Heart left ventricle (tissue), 16 donors: ENCODE results near the gene ZNF664. TPM values are rescaled to one million over a fixed set of nuclear protein-coding genes. Genes with fewer than 3 reads are reported as not detected.

ENCODE experiments used
- ATAC-seq, 4 donors: fragments of 200-7000 bp; cut with Tn5 transposase; one replicate each; pipeline ENCODE4 v1.9.1; 2020 to 2022; ENCODE audit warnings: moderate library complexity in 4 of 4, mild to moderate bottlenecking in 3 of 4, moderate number of reproducible peaks in 1 of 4
- DNase-seq, 5 donors: peaks; one replicate each; pipeline ENCODE4 v3.0.0-alpha.2; 2020
- H3K27ac ChIP-seq, 12 donors: fragments of 200-600 bp; sonication (generic) in 4 of 12; one replicate each; pipeline versions ENCODE4 v1.5.0 to v1.8.0; 2016 to 2022; ENCODE audit warnings: mild to moderate bottlenecking in 2 of 12
- H3K27me3 ChIP-seq, 9 donors: fragments of 200-600 bp; sonication (generic) in 2 of 9; one replicate each; pipeline versions ENCODE4 v1.5.1 to v1.8.0; 2016 to 2022; ENCODE audit warnings: mild to moderate bottlenecking in 3 of 9
- H3K36me3 ChIP-seq, 9 donors: fragments of 200-600 bp; sonication (generic) in 2 of 9; one replicate each; pipeline versions ENCODE4 v1.5.0 to v1.8.0; 2018 to 2022; ENCODE audit warnings: mild to moderate bottlenecking in 2 of 9
- H3K4me1 ChIP-seq, 12 donors: fragments of 200-600 bp; sonication (generic) in 4 of 12; one replicate each; pipeline versions ENCODE4 v1.5.0 to v1.8.0; 2016 to 2022; ENCODE audit warnings: mild to moderate bottlenecking in 3 of 12
- H3K4me3 ChIP-seq, 12 donors: fragments of 200-600 bp; sonication (generic) in 4 of 12; one replicate each; pipeline versions ENCODE4 v1.5.0 to v1.8.0; 2017 to 2022; ENCODE audit warnings: mild to moderate bottlenecking in 9 of 12, moderate library complexity in 4 of 12
- H3K9me3 ChIP-seq, 12 donors: fragments of 200-600 bp; sonication (generic) in 4 of 12; one replicate each; pipeline versions ENCODE4 v1.5.0 to v1.8.0; 2016 to 2022; ENCODE audit warnings: mild to moderate bottlenecking in 1 of 12
- CTCF ChIP-seq, 12 donors: fragments of 200-600 bp; sonication (generic) in 4 of 12; IDR thresholded peaks; one replicate each; pipeline versions ENCODE4 v1.5.0 to v1.8.0; 2018 to 2022; ENCODE audit warnings: antibody characterized with exemption in 12 of 12, mild to moderate bottlenecking in 5 of 12
- POLR2A ChIP-seq, 2 donors: fragments of 450-650 bp; IDR thresholded peaks; one replicate each; pipeline ENCODE4 v1.6.1; 2017; ENCODE audit warnings: antibody characterized with exemption in 2 of 2, mild to moderate bottlenecking in 2 of 2, moderate library complexity in 2 of 2
- WGBS, 4 donors: extraction: QIAGEN DNeasy Blood & Tissue Kit in 2 of 4; methylation state at CpG; one replicate each; pipeline versions ENCODE4 v1.1.5 to v1.1.7; 2013 to 2018; 5-methylcytosine and 5-hydroxymethylcytosine counted together
- intact Hi-C, 10 donors: fragments of 100-400 bp; cut with DNase I; formaldehyde crosslinking; loops; one replicate each; pipeline versions ENCODE4 v1.11.1 to v1.14.2; 2022
- polyA plus RNA-seq, 2 donors: library from polyadenylated mRNA; stranded (reverse); fragments of 200-250 nt; gene quantifications; one replicate each; pipeline ENCODE4 v1.2.3, GENCODE V29; 2013
- total RNA-seq, 9 donors: library from RNA; depleted of rRNA in 2 of 9; stranded (reverse); fragments of >200 nt in 2 of 9; fragmentation: NEBNext Ultra II Directional in 3 of 9; extraction: Animal tissue kit (Norgen Biotek cat#: 25700) in 3 of 9; gene quantifications; one replicate each; pipeline versions ENCODE4 v1.1.0 to v1.2.4, GENCODE V29; 2016 to 2023
- donor health status: ischemic (EF 13 %, LVEDD 7.1; RV severe dilation, severe dysfunction).
- donor health status: healthy with polysubstance abuse.
- donor health status: DM: no; HTN: yes; CAD: no.
- donor health status: DM: no; HTN: no; CAD: no.
- donor health status: ischemic (EF 25% LVEDD 6.9; RV normal size, moderate dysfunction).
- donor health status: ischemic (EF 25% LVEDD 5.7; RV mildly dilated, moderate dysfunction).
- donor health status: healthy.
- donor health status: DM: yes; HTN: yes; CAD: no.
- donor health status: ischemic (EF 35%, LVEDD 5.7; RV mildly dilated, moderate dysfunction).
- donor health status: nonischemic (EF 11% LVEDD 7.7; RV severe dilation, severe dysfunction).
- donor health status: DM: yes; HTN: yes; CAD: no.
- donor health status: PGD.
- donor health status: ischemic (EF 29% LVEDD 5.4; RV normal size, mild dysfunction).
- donor health status: nonischemic (EF 23%, LVEDD 6.1; RV moderate dilation, normal function).

ZNF664 gene
- total and polyA plus RNA-seq, 11 donors, result 43.1 to 104 (median 73.3) TPM

GRCh38 chr12:124002021-124002644 lies 29.1 kb downstream of the ZNF664 start:
- DNase-seq (no peak), ATAC-seq (peak; percentile 57 to 83 (median 62))
- Histone ChIP-seq H3K27me3 (no peaks in the 10 kb centered on the region), H3K9me3 (no peaks in the 10 kb centered on the region), H3K27ac (peak overlapping the region in 1 of 12 donors; percentile 7), H3K4me3 (no peak overlapping the region), H3K4me1 (peaks cover 0 to 70% (median 23%) of the 10 kb centered on the region in 12 donors), H3K36me3 (peaks cover 0 to 56% (median 25%) of the 10 kb centered on the region in 9 donors)
- 70 to 76% (median 71%) methylated on average over 6 of the region's 6 CpGs for WGBS, 4 donors
- no peak for TF ChIP-seq POLR2A (IDR thresholded peaks at IDR 0.05)
- TF ChIP-seq CTCF (IDR thresholded peaks at IDR 0.05), result no peak
- intact Hi-C loops, result no loop called here

- ATAC-seq, result no peak
Observed at GRCh38 chr12:124002654-124003053, 29.6 kb downstream of the ZNF664 start.

GRCh38 chr12:124004233-124004875 lies 31.3 kb downstream of the ZNF664 start:
- Histone ChIP-seq H3K4me1 (peaks cover 0 to 68% (median 23%) of the 10 kb centered on the region in 12 donors), H3K4me3 (no peak overlapping the region), H3K27ac (no peak overlapping the region), H3K9me3 (no peaks in the 10 kb centered on the region), H3K27me3 (no peaks in the 10 kb centered on the region), H3K36me3 (peaks cover 0 to 56% (median 21%) of the 10 kb centered on the region in 9 donors)
- DNase-seq, result no peak
- peak in 1 of 4 donors; percentile 31 for ATAC-seq
- no peak for TF ChIP-seq CTCF (IDR thresholded peaks at IDR 0.05)
- no peak for TF ChIP-seq POLR2A (IDR thresholded peaks at IDR 0.05)
- intact Hi-C loops, result no loop called here
- WGBS, 4 donors, result 85 to 88% (median 88%) methylated on average over 9 of the region's 9 CpGs

More at GRCh38 chr12:124002654-124003053, 29.6 kb downstream of the ZNF664 start:
- Histone ChIP-seq H3K36me3 (peaks cover 0 to 62% (median 25%) of the 10 kb centered on the region in 9 donors), H3K27ac (no peak overlapping the region), H3K4me3 (no peak overlapping the region), H3K9me3 (no peaks in the 10 kb centered on the region), H3K4me1 (peaks cover 0 to 70% (median 20%) of the 10 kb centered on the region in 12 donors), H3K27me3 (no peaks in the 10 kb centered on the region)
- intact Hi-C loops, result no loop called here
- no peak for DNase-seq
- 49 to 82% (median 75%) methylated on average over 2 of the region's 2 CpGs for WGBS, 4 donors
- no peak for TF ChIP-seq CTCF (IDR thresholded peaks at IDR 0.05)
- no peak for TF ChIP-seq POLR2A (IDR thresholded peaks at IDR 0.05)

- Histone ChIP-seq H3K4me3 (no peak overlapping the region), H3K27ac (no peak overlapping the region), H3K27me3 (no peaks in the 10 kb centered on the region), H3K9me3 (no peaks in the 10 kb centered on the region), H3K36me3 (peaks cover 0 to 52% (median 25%) of the 10 kb centered on the region in 9 donors), H3K4me1 (peaks cover 0 to 63% (median 23%) of the 10 kb centered on the region in 12 donors)
- 69 to 77% (median 73%) methylated on average over 11 of the region's 11 CpGs for WGBS, 4 donors
- no peak for TF ChIP-seq POLR2A (IDR thresholded peaks at IDR 0.05)
- no peak for TF ChIP-seq CTCF (IDR thresholded peaks at IDR 0.05)
- intact Hi-C loops, result no loop called here
- DNase-seq (no peak), ATAC-seq (no peak)
Observed at GRCh38 chr12:124006085-124006845, 33.2 kb downstream of the ZNF664 start.
